Measurements from ENCODE around the gene GAREM1.

GAREM1 gene

DNA sequence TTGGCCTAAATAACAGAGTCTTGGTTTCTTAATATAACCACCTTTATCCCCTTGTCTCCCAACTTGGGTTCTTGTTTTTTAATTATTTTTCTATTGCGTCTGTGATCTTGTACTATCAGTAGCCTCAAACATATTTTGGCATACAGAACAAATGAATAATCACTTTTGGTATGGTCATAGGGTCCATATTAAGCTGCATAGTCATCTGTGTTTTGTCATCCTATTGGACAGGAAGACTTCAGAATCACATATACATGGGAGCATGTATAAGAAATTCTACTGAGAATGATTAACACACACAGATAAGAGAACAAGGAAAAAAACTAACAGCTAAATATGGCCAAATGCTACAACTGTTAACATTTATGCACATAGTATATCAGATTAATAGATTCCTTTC, 154.8 kb downstream of the GAREM1 start:
- no peak overlapping the region for H3K27ac ChIP-seq
- TF ChIP-seq, protein P1, sequence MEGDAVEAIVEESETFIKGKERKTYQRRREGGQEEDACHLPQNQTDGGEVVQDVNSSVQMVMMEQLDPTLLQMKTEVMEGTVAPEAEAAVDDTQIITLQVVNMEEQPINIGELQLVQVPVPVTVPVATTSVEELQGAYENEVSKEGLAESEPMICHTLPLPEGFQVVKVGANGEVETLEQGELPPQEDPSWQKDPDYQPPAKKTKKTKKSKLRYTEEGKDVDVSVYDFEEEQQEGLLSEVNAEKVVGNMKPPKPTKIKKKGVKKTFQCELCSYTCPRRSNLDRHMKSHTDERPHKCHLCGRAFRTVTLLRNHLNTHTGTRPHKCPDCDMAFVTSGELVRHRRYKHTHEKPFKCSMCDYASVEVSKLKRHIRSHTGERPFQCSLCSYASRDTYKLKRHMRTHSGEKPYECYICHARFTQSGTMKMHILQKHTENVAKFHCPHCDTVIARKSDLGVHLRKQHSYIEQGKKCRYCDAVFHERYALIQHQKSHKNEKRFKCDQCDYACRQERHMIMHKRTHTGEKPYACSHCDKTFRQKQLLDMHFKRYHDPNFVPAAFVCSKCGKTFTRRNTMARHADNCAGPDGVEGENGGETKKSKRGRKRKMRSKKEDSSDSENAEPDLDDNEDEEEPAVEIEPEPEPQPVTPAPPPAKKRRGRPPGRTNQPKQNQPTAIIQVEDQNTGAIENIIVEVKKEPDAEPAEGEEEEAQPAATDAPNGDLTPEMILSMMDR (conservative IDR thresholded peaks at IDR 0.05): no peak
- TF ChIP-seq ZFX (IDR thresholded peaks at IDR 0.05): no peak

DNA sequence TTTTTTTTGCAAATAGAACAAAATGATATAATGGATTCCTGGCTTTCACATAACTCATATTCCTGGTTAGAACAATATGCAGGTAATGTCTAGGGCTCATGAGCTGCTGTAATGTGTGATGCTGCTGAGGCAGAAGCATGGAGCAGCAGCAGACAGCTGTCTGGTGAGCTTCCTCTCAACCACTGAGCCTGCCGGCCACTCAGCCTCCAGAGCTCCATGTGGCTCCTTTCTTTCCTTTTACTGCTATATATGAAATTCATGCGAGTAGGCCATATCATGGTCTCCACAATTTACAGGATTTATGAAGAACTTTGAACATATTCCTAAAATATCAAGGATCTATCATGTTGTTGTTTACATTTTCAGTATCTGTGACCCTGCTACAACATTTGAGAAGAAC, 159.9 kb downstream of the GAREM1 start:
- TF ChIP-seq, protein P1 (conservative IDR thresholded peaks at IDR 0.05): no peak
- TF ChIP-seq ZFX (IDR thresholded peaks at IDR 0.05): no peak
- no peak overlapping the region for H3K27ac ChIP-seq

DNA sequence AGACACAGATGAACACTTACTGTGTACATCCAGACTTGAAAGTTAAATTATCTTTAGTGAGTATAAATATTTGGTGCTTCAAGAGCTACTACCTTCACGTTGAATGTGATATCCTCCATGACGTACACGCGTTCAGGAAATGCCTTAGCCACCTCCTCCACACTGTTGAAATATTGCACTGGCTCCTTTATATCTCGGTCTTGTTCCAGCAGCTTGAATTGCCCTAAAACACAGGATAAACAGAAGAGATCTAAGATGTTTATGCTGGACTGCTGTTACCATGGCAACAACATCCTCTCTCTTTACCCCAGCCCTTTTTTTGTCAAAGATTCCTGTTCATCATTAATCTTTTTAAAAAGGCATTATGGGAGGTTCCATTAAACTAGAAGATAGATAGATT, 160.6 kb downstream of the GAREM1 start:
- TF ChIP-seq, protein P1 (conservative IDR thresholded peaks at IDR 0.05): no peak
- no peak for TF ChIP-seq ZFX (IDR thresholded peaks at IDR 0.05)
- no peak overlapping the region for H3K27ac ChIP-seq

DNA sequence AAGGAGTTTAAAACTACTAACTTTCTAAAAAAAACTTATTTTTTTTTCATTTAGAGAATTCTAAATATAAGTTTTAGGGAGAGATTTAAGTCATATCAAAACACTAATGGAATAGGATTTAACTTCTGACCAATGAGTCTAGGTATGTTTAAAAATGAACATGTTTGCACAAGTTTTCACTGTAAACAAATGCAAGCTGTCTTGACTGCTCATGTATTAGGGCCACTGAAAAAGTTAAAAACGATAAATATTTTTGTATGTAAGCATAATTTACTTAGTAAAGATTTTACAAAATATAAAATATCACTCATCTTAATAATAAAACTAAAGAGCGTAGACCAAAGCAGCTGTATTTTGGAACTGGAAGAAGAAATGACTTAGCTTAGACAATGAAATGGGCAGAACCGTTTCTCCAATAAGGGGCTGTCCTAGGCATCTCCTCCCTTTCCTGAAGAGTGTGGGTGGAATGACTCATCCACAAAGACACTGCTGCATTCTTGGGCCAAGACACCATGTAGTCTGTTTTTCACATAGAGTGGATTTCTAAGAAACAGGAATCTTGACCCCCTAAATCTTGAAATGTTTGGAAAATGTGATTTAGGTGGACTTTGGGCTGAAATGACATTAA, 162.1 kb downstream of the GAREM1 start:
- H3K27ac ChIP-seq: no peak overlapping the region
- TF ChIP-seq ZFX (IDR thresholded peaks at IDR 0.05): no peak
- TF ChIP-seq, protein P1 (conservative IDR thresholded peaks at IDR 0.05): no peak

DNA sequence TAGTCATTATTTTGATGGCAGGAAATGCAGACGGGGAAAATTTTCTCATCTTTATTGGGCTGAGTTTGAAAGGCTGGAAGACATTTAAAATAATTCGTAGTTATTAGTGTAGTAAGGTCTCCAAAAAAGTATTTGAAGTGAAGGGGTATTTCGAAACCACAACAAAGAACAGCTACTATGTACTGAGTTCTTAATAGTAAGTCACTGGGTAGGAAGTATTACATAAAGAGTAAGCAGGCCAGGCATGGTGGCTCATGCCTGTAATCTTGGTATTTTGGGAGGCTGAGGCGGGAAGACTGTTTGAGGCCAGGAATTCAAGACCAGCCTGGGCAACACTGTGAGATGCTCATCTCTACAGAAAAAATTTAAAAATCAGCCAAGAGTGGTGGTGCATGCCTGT, 167.3 kb downstream of the GAREM1 start:
- H3K27ac ChIP-seq: no peak overlapping the region
- no peak for TF ChIP-seq ZFX (IDR thresholded peaks at IDR 0.05)
- TF ChIP-seq, protein P1 (conservative IDR thresholded peaks at IDR 0.05): no peak

DNA sequence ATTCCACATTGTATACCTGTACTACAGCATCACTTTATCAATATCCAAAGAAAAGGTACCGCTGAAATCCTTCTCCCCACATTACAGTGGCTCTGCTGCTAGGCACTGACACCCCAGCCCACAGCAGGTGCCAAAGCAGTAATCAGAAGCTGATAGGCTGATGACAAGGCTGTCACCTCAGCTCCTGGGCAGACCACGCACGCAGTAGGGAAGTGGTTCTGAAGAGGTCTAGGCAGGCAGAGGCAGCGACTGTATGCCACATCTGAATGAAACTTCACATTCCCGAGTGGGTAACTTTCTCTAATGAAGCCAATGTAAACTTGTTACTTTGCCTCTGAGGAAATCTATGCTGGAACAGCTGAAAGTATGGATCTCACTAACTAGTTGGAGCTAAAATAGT, 167.9 kb downstream of the GAREM1 start:
- no peak overlapping the region for H3K27ac ChIP-seq
- no peak for TF ChIP-seq ZFX (IDR thresholded peaks at IDR 0.05)
- TF ChIP-seq, protein P1 (conservative IDR thresholded peaks at IDR 0.05): no peak

DNA sequence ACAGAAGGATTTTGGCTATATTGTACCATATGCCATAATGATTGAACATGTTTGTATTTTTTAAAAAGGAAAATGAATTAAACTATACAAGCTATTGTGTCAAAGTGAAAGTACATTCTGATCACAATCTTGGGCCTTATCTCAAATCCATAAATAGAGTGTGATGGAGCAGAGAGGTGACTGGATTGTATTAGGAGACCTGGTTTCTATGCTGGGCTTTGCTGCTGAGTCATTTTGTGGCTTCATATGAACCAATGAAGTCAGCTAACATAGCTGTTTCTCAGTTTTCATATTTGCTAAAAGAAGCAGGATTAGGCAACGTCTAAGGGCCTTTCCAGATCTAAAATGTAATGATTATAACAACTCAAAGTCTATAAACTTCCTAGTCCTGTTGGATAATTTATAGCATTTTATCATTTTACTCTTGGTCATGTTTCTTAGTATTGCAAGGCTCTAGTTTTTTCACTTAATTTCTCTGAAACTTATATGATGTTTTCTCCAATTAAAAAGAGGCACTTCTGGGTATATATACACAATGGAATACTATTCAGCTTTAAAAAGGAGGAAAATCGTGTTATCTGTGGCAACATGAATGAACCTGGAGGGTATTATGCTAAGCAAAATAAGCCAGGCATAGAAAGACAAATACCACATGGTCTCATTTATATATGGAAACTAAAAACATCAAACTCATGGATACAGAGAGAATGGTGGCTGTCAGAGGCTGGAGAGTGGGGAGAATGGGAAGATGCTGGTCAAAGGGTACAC, 168.5 kb downstream of the GAREM1 start:
- no peak overlapping the region for H3K27ac ChIP-seq
- no peak for TF ChIP-seq ZFX (IDR thresholded peaks at IDR 0.05)
- TF ChIP-seq, protein P1 (conservative IDR thresholded peaks at IDR 0.05): no peak
